ENCODE data around the gene IL18R1. TPM values are rescaled to one million over a fixed set of nuclear protein-coding genes. Genes with fewer than 3 reads are reported as not detected.

The IL18R1 gene
- total RNA-seq, 1 donor from 2014 or later, result 0.67 TPM

GRCh38 chr2:102418421-102418961 lies 62.9 kb downstream of the IL18R1 start:
- ATAC-seq (ENCODE audit: poor library complexity) (no peak), DNase-seq (no peak)
- intact Hi-C loops (cut with DNase I), result no loop called here

- no peak for ATAC-seq (ENCODE audit: poor library complexity)
- intact Hi-C loops (cut with DNase I), result no loop called here
- no peak for DNase-seq
These were observed 64.7 kb downstream of the IL18R1 start for GRCh38 chr2:102420290-102420689.

GRCh38 chr2:102421890-102422759 lies 66.5 kb downstream of the IL18R1 start:
- ATAC-seq (ENCODE audit: poor library complexity), result no peak
- intact Hi-C loops (cut with DNase I), result no loop called here
- DNase-seq, result no peak

GRCh38 chr2:102422910-102423309 lies 67.3 kb downstream of the IL18R1 start, which contains the start of gene IL18RAP:
Gene IL18RAP (plus strand): TSS chr2:102423160. CDS start chr2:102423278, 118 bp downstream.
- DNase-seq (no peak), ATAC-seq (ENCODE audit: poor library complexity) (no peak)
- intact Hi-C loops (cut with DNase I), result no loop called here

GRCh38 chr2:102423368-102423767 lies 67.8 kb downstream of the IL18R1 start:
- DNase-seq (no peak), ATAC-seq (ENCODE audit: poor library complexity) (no peak)
- intact Hi-C loops (cut with DNase I), result no loop called here

GRCh38 chr2:102424754-102425153 lies 69.2 kb downstream of the IL18R1 start:
- intact Hi-C loops (cut with DNase I), result no loop called here
- ATAC-seq (ENCODE audit: poor library complexity) (no peak), DNase-seq (no peak)

GRCh38 chr2:102425441-102426132 lies 70.0 kb downstream of the IL18R1 start:
- DNase-seq (no peak), ATAC-seq (ENCODE audit: poor library complexity) (no peak)
- intact Hi-C loops (cut with DNase I), result no loop called here

- ATAC-seq (ENCODE audit: poor library complexity) (no peak), DNase-seq (no peak)
- intact Hi-C loops (cut with DNase I), result no loop called here
These were observed 71.7 kb downstream of the IL18R1 start for GRCh38 chr2:102427249-102427648.

- intact Hi-C loops (cut with DNase I), result no loop called here
- ATAC-seq (ENCODE audit: poor library complexity), result no peak
- DNase-seq, result no peak
These were observed 73.0 kb downstream of the IL18R1 start for GRCh38 chr2:102428573-102428972.

GRCh38 chr2:102432386-102432785 lies 76.8 kb downstream of the IL18R1 start:
- intact Hi-C loops (cut with DNase I), result no loop called here
- DNase-seq (no peak), ATAC-seq (ENCODE audit: poor library complexity) (no peak)

GRCh38 chr2:102433973-102434654 lies 78.5 kb downstream of the IL18R1 start:
- no peak for ATAC-seq (ENCODE audit: poor library complexity)
- intact Hi-C loops (cut with DNase I), result no loop called here
- no peak for DNase-seq

- ATAC-seq (ENCODE audit: poor library complexity) (no peak), DNase-seq (no peak)
- intact Hi-C loops (cut with DNase I), result no loop called here
These were observed 79.2 kb downstream of the IL18R1 start for GRCh38 chr2:102434655-102435381.

- intact Hi-C loops (cut with DNase I), result no loop called here
- DNase-seq, result no peak
- no peak for ATAC-seq (ENCODE audit: poor library complexity)
These were observed 80.1 kb downstream of the IL18R1 start for GRCh38 chr2:102435741-102436140.

- DNase-seq (no peak), ATAC-seq (ENCODE audit: poor library complexity) (no peak)
- intact Hi-C loops (cut with DNase I), result no loop called here
These were observed 80.7 kb downstream of the IL18R1 start for GRCh38 chr2:102436323-102436722.

- DNase-seq (no peak), ATAC-seq (ENCODE audit: poor library complexity) (no peak)
- intact Hi-C loops (cut with DNase I), result no loop called here
These were observed 81.5 kb downstream of the IL18R1 start for GRCh38 chr2:102437122-102437521.

- DNase-seq, result no peak
- intact Hi-C loops (cut with DNase I), result no loop called here
- ATAC-seq (ENCODE audit: poor library complexity), result no peak
These were observed 82.5 kb downstream of the IL18R1 start for GRCh38 chr2:102438111-102438510.

GRCh38 chr2:102438578-102438977 lies 83.0 kb downstream of the IL18R1 start:
- DNase-seq (no peak), ATAC-seq (ENCODE audit: poor library complexity) (no peak)
- intact Hi-C loops (cut with DNase I), result no loop called here

GRCh38 chr2:102439065-102439695 lies 83.6 kb downstream of the IL18R1 start:
- no peak for ATAC-seq (ENCODE audit: poor library complexity)
- intact Hi-C loops (cut with DNase I), result no loop called here

More at GRCh38 chr2:102439065-102439695, 83.6 kb downstream of the IL18R1 start:
- no peak for DNase-seq
